H9 (cell line): ENCODE data around the gene ITCH. TPM values are rescaled to one million over a fixed set of nuclear protein-coding genes. Genes with fewer than 3 reads are reported as not detected.
A peak's percentile ranks its signal among the peaks of the same experiment; 100 is the strongest.

Source experiments
- DNase-seq: peaks from one replicate; pipeline ENCODE4 v3.0.0-alpha.2; 2017
- H2AFZ ChIP-seq: one replicate; pipeline ENCODE4 v1.6.1; 2013; ENCODE audit warnings: mild to moderate bottlenecking, low read length, control low read depth, moderate library complexity
- H2AK5ac ChIP-seq: 2 replicates; pipeline ENCODE4 v1.6.1; 2013; ENCODE audit warnings: low read length, control low read depth, mixed read lengths; ENCODE audit not compliant: insufficient read length
- H2BK120ac ChIP-seq: one replicate; pipeline ENCODE4 v1.6.1; 2013; ENCODE audit warnings: low read depth, mild to moderate bottlenecking, low read length, control low read depth, inconsistent platforms; ENCODE audit not compliant: poor library complexity, severe bottlenecking
- H2BK12ac ChIP-seq: 2 replicates; pipeline ENCODE4 v1.6.1; 2013; ENCODE audit warnings: low read length, control low read depth, mixed read lengths, low read depth; ENCODE audit not compliant: insufficient read length
- H2BK15ac ChIP-seq: 2 replicates; pipeline ENCODE4 v1.6.1; 2013; ENCODE audit warnings: low read depth, low read length, control low read depth
- H2BK20ac ChIP-seq: one replicate; pipeline ENCODE4 v1.6.1; 2013; ENCODE audit warnings: low read depth, mild to moderate bottlenecking, low read length, control low read depth, inconsistent platforms; ENCODE audit not compliant: poor library complexity, severe bottlenecking
- H2BK5ac ChIP-seq: 2 replicates; pipeline ENCODE4 v1.6.1; 2013; ENCODE audit warnings: low read length, control low read depth, mixed read lengths; ENCODE audit not compliant: insufficient read length
- H3K14ac ChIP-seq: 2 replicates; pipeline ENCODE4 v1.6.1; 2013; ENCODE audit warnings: low read length, control low read depth; ENCODE audit not compliant: insufficient read depth
- H3K18ac ChIP-seq: 2 replicates; pipeline ENCODE4 v1.6.1; 2013; ENCODE audit warnings: low read depth, mild to moderate bottlenecking, mixed read lengths, low read length, control low read depth; ENCODE audit not compliant: insufficient read length
- H3K23ac ChIP-seq: 2 replicates; pipeline ENCODE4 v1.6.1; 2013; ENCODE audit warnings: low read length, control low read depth, mixed read lengths, low read depth; ENCODE audit not compliant: insufficient read length
- H3K23me2 ChIP-seq: 2 replicates; pipeline ENCODE4 v1.6.1; 2013; ENCODE audit warnings: low read depth, mild to moderate bottlenecking, mixed read lengths, low read length, control low read depth; ENCODE audit not compliant: insufficient read length, poor library complexity, severe bottlenecking
- H3K27ac ChIP-seq: 2 replicates; pipeline ENCODE4 v1.5.1; 2013; ENCODE audit warnings: low read length, control low read depth, mixed read lengths, low read depth; ENCODE audit not compliant: insufficient read length
- H3K27me3 ChIP-seq: 2 replicates; pipeline ENCODE4 v1.6.1; 2013; ENCODE audit warnings: low read length, control low read depth, inconsistent platforms; ENCODE audit not compliant: insufficient read depth
- H3K4ac ChIP-seq: 2 replicates; pipeline ENCODE4 v1.6.1; 2013; ENCODE audit warnings: low read depth, mild to moderate bottlenecking, control low read depth, inconsistent platforms, low read length, moderate library complexity
- H3K4me1 ChIP-seq: 2 replicates; pipeline ENCODE4 v1.6.1; 2013; ENCODE audit warnings: low read length, control low read depth, inconsistent platforms; ENCODE audit not compliant: insufficient read depth
- H3K4me2 ChIP-seq: 2 replicates; pipeline ENCODE4 v1.6.1; 2013; ENCODE audit warnings: low read length, control low read depth, mixed read lengths; ENCODE audit not compliant: insufficient read length, insufficient read depth
- H3K56ac ChIP-seq: 2 replicates; pipeline ENCODE4 v1.6.1; 2013; ENCODE audit warnings: low read depth, mild to moderate bottlenecking, mixed read lengths, low read length, control low read depth; ENCODE audit not compliant: insufficient read length
- H3K79me1 ChIP-seq: 2 replicates; pipeline ENCODE4 v1.6.1; 2013; ENCODE audit warnings: low read depth, mild to moderate bottlenecking, moderate library complexity, low read length, control low read depth, inconsistent platforms; ENCODE audit not compliant: insufficient read depth, poor library complexity, severe bottlenecking
- H3K79me2 ChIP-seq: 2 replicates; pipeline ENCODE4 v1.6.1; 2013; ENCODE audit warnings: low read length, control low read depth, inconsistent platforms; ENCODE audit not compliant: insufficient read depth
- H3K9ac ChIP-seq: 2 replicates; pipeline ENCODE4 v1.6.1; 2013; ENCODE audit warnings: low read length, control low read depth, mixed read lengths; ENCODE audit not compliant: insufficient read length; ENCODE audit errors: extremely low read depth
- H3K9me3 ChIP-seq: one replicate; pipeline ENCODE4 v1.6.1; 2013; ENCODE audit warnings: low read depth, low read length, inconsistent platforms; ENCODE audit not compliant: control insufficient read depth
- H3T11ph ChIP-seq: one replicate; pipeline ENCODE4 v1.6.1; 2013; ENCODE audit warnings: mild to moderate bottlenecking, low read length, control low read depth, inconsistent platforms
- H4K20me1 ChIP-seq: one replicate; pipeline ENCODE4 v1.6.1; 2013; ENCODE audit not compliant: control insufficient read depth, insufficient read length, insufficient read depth
- H4K5ac ChIP-seq: 2 replicates; pipeline ENCODE4 v1.6.1; 2013; ENCODE audit warnings: low read depth, mild to moderate bottlenecking, mixed read lengths, low read length, control low read depth; ENCODE audit not compliant: insufficient read length
- H4K8ac ChIP-seq: replicated peaks from 2 replicates; pipeline ENCODE4 v1.6.1; 2013; ENCODE audit warnings: low read length, control low read depth, mixed read lengths, low read depth; ENCODE audit not compliant: insufficient read length
- H4K91ac ChIP-seq: 2 replicates; pipeline ENCODE4 v1.6.1; 2013; ENCODE audit warnings: low read depth, mild to moderate bottlenecking, moderate library complexity, mixed read lengths, low read length, control low read depth; ENCODE audit not compliant: insufficient read length
- H3K27ac Mint-ChIP-seq, 3 experiments: 2 replicates in 2 of 3; 3 replicates in 1 of 3; pipeline ENCODE4 v1.8.0; 2020 to 2021; ENCODE audit warnings: mixed read lengths in 3 of 3, mild to moderate bottlenecking in 1 of 3, moderate library complexity in 1 of 3
- H3K27me3 Mint-ChIP-seq: 2 replicates; pipeline ENCODE4 v1.8.0; 2021; ENCODE audit warnings: low read depth, mild to moderate bottlenecking, moderate library complexity, mixed read lengths
- H3K36me3 Mint-ChIP-seq, 3 experiments: 2 replicates in 2 of 3; 3 replicates in 1 of 3; pipeline ENCODE4 v1.8.0; 2020 to 2021; ENCODE audit warnings: low read depth in 3 of 3, mixed read lengths in 3 of 3; ENCODE audit not compliant: insufficient read depth in 1 of 3
- H3K4me1 Mint-ChIP-seq, 2 experiments: 2 replicates each; pipeline ENCODE4 v1.8.0; 2020; ENCODE audit warnings: mixed read lengths in 2 of 2
- H3K4me3 Mint-ChIP-seq, 2 experiments: 2 replicates in 1 of 2; 3 replicates in 1 of 2; pipeline ENCODE4 v1.8.0; 2020 to 2021; ENCODE audit warnings: mild to moderate bottlenecking in 2 of 2, mixed read lengths in 2 of 2, moderate library complexity in 1 of 2
- H3K9me3 Mint-ChIP-seq, 2 experiments: 2 replicates in 1 of 2; 3 replicates in 1 of 2; pipeline ENCODE4 v1.8.0; 2020; ENCODE audit warnings: mild to moderate bottlenecking in 2 of 2, mixed read lengths in 2 of 2, moderate library complexity in 1 of 2
- WGBS: extraction: QIAGEN DNeasy Blood & Tissue Kit; methylation state at CpG from one replicate; pipeline ENCODE4 v1.1.7; 2013; ENCODE audit warnings: missing lambda C conversion rate, low lambda C conversion rate, mixed read lengths; ENCODE audit not compliant: insufficient read length; ENCODE audit errors: extremely low coverage; 5-methylcytosine and 5-hydroxymethylcytosine counted together
- total RNA-seq: library from RNA; stranded (reverse); gene quantifications from 2 replicates; pipeline ENCODE4 v1.2.1, GENCODE V29; 2021
- TF ChIP-seq, protein P1 (sequence below): fragments of 200-600 bp; sonication (generic); conservative IDR thresholded peaks from 3 replicates; pipeline ENCODE4 v1.8.0; 2021; ENCODE audit warnings: antibody characterized with exemption, mild to moderate bottlenecking

ITCH gene
- total RNA-seq, 1 experiment from 2014 or later, result 55.9 TPM

- Mint-ChIP-seq H3K27ac (peak overlapping the region in 1 of 3 experiments; percentile 15; a peak in 1 of 7 replicates), H3K4me1 (no peaks in the 10 kb centered on the region), H3K36me3 (peaks cover 4 to 54% (median 25%) of the 10 kb centered on the region in 3 experiments; a peak in 6 of 7 replicates), H3K27me3 (no peaks in the 10 kb centered on the region), H3K4me3 (no peak overlapping the region), H3K9me3 (no peaks in the 10 kb centered on the region)
- Histone ChIP-seq H3K4ac (no peak overlapping the region), H3K18ac (no peak overlapping the region), H3K9ac (no peak overlapping the region), H2BK5ac (no peak overlapping the region), H3K4me1 (no peaks in the 10 kb centered on the region), H4K5ac (no peak overlapping the region), H2BK12ac (no peak overlapping the region), H3K27ac (no peak overlapping the region), H3K27me3 (no peaks in the 10 kb centered on the region), H3K79me2 (no peaks in the 10 kb centered on the region), H3K23me2 (no peaks in the 10 kb centered on the region), H3K14ac (no peak overlapping the region), H3K4me2 (no peak overlapping the region), H3K23ac (no peak overlapping the region), H2BK20ac (no peak overlapping the region), H4K8ac (no peak overlapping the region), H2AFZ (no peak overlapping the region), H3K9me3 (no peaks in the 10 kb centered on the region), H2BK15ac (no peak overlapping the region), H2BK120ac (no peak overlapping the region), H2AK5ac (no peak overlapping the region), H3K56ac (no peak overlapping the region), H3T11ph (no peak overlapping the region), H4K20me1 (no peaks in the 10 kb centered on the region), H4K91ac (no peak overlapping the region), H3K79me1 (no peaks in the 10 kb centered on the region)
- DNase-seq, result no peak
- TF ChIP-seq, protein P1, sequence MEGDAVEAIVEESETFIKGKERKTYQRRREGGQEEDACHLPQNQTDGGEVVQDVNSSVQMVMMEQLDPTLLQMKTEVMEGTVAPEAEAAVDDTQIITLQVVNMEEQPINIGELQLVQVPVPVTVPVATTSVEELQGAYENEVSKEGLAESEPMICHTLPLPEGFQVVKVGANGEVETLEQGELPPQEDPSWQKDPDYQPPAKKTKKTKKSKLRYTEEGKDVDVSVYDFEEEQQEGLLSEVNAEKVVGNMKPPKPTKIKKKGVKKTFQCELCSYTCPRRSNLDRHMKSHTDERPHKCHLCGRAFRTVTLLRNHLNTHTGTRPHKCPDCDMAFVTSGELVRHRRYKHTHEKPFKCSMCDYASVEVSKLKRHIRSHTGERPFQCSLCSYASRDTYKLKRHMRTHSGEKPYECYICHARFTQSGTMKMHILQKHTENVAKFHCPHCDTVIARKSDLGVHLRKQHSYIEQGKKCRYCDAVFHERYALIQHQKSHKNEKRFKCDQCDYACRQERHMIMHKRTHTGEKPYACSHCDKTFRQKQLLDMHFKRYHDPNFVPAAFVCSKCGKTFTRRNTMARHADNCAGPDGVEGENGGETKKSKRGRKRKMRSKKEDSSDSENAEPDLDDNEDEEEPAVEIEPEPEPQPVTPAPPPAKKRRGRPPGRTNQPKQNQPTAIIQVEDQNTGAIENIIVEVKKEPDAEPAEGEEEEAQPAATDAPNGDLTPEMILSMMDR, result no peak
- no CpG with 5 or more reads among the region's 3 CpGs for WGBS
These were observed 64.3 kb downstream of the ITCH start for GRCh38 chr20:34427331-34427730.
